Measurements from ENCODE around the gene FRMPD4.

GRCh38 chrX:12411831-12412230 lies 273.6 kb downstream of the FRMPD4 start:
- TF ChIP-seq CTCF (conservative IDR thresholded peaks at IDR 0.05) (no peak), EZH2 (IDR thresholded peaks at IDR 0.05; ENCODE audit: low read depth) (no peak)

Measured in PC-9 (cell line).